Epithelial cell of proximal tubule (primary cell): ENCODE results near the gene KCNMA1. TPM values are rescaled to one million over a fixed set of nuclear protein-coding genes. Genes with fewer than 3 reads are reported as not detected.

Experiments used
- DNase-seq: peaks from one replicate; pipeline ENCODE4 v3.0.0-alpha.2; 2011; ENCODE audit warnings: low read depth
- H3K4me3 ChIP-seq: 2 replicates; pipeline ENCODE4 v1.5.1; 2011; ENCODE audit warnings: low read depth, mild to moderate bottlenecking, low read length
- CTCF ChIP-seq: conservative IDR thresholded peaks from 2 replicates; pipeline ENCODE4 v1.5.1; 2012; ENCODE audit warnings: low read depth, mild to moderate bottlenecking, low read length
- total RNA-seq: library from RNA; depleted of rRNA; stranded (reverse); fragments of >200 nt; gene quantifications from 2 replicates; pipeline ENCODE4 v1.2.3, GENCODE V29; 2015

The KCNMA1 gene
- total RNA-seq, 1 donor from 2014 or later: 12.5 TPM

- TF ChIP-seq CTCF: no peak
- DNase-seq: no peak
- no peak overlapping the region for H3K4me3 ChIP-seq
These were observed 602.8 kb downstream of the KCNMA1 start for GRCh38 chr10:77034795-77035194.

GRCh38 chr10:77034240-77034639, 603.4 kb downstream of the KCNMA1 start:
- no peak overlapping the region for H3K4me3 ChIP-seq
- TF ChIP-seq CTCF: no peak
- no peak for DNase-seq

GRCh38 chr10:77032188-77032570, 605.4 kb downstream of the KCNMA1 start:
- no peak overlapping the region for H3K4me3 ChIP-seq
- DNase-seq: no peak
- no peak for TF ChIP-seq CTCF

- H3K4me3 ChIP-seq: no peak overlapping the region
- no peak for DNase-seq
- no peak for TF ChIP-seq CTCF
These were observed 605.9 kb downstream of the KCNMA1 start for GRCh38 chr10:77031531-77032187.

GRCh38 chr10:77030974-77031373, 606.6 kb downstream of the KCNMA1 start:
- no peak for TF ChIP-seq CTCF
- DNase-seq: no peak

GRCh38 chr10:77029777-77030717, 607.6 kb downstream of the KCNMA1 start:
- DNase-seq: no peak
- no peak overlapping the region for H3K4me3 ChIP-seq
- TF ChIP-seq CTCF: no peak

More at GRCh38 chr10:77030974-77031373, 606.6 kb downstream of the KCNMA1 start:
- no peak overlapping the region for H3K4me3 ChIP-seq
